ENCODE data around the gene FAM3D. TPM values are rescaled to one million over a fixed set of nuclear protein-coding genes. Genes with fewer than 3 reads are reported as not detected.

Gene FAM3D
- total and polyA plus RNA-seq, 10 of the 15 experiments (the other 5 are each of a cell fraction or from before 2014, with no cell fraction given) = 0.04 to 0.07 TPM; not detected in 8

DNA sequence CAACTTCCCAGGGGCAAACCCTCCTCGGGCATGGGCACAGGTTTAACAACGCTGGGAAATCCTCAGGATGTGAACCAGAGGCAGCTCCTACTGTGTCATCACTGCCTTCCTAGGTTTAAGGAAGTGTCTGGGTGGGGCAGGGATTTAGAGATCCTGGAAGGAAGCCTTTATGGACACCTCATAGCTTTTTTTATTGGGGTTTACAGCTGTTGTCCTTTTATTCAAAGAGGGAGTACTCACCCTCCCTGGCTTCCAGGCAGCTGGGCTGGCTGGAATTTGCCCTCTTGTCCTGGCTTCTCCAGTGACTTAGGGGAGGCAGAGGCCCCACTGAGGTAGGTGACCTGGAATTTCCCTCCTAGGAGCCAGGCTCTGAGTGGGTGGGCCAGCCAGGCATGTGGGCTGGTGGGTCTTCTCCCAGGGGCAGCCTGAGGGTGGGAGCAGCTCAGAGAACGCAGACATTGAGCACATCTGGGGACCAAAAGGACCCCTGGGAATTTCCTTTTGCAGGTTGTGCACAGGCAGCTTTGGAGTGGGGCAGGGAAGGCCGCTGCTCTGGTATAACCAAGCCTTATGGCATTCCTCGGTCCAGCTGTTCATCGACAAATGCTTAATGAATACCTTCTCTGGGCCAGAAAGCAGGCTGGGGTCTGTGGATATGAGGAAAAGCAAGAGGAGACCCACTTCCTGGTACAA, 13.5 kb upstream of the FAM3D start:
- no peak for FAIRE-seq
- DNase-seq (ENCODE audit: low read depth, low spot score) = no peak
- SMC1A ChIA-PET (ENCODE audit: uncharacterized antibody, unreplicated experiment) = no interaction called here
- no peaks in the 10 kb centered on the region for H4K20me1 ChIP-seq (ENCODE audit: control insufficient read depth, insufficient read depth)
- H3K4me2 ChIP-seq (ENCODE audit: control insufficient read depth, insufficient read depth) = no peak overlapping the region
- BruUV-seq (replicated peaks) = no TSS peak
- no peak for ATAC-seq
- POLR2A ChIA-PET = no interaction called here
- 21% methylated on average over 6 of the region's 6 CpGs for WGBS (ENCODE audit: insufficient coverage, insufficient replicate concordance, low lambda C conversion rate, missing lambda C conversion rate)
- no peak overlapping the region for H3K9ac ChIP-seq (ENCODE audit: control insufficient read depth, insufficient read depth, low read length)
- CTCF ChIA-PET = interaction anchor here (1.6 to 1.9 kb wide), 2 partner anchors 13 to 50 kb away, joined by 3 to 4 read pairs; no protein-coding TSS in a partner anchor
- no peaks in the 10 kb centered on the region for H3K9me3 ChIP-seq (replicated peaks; ENCODE audit: control insufficient read depth, insufficient read depth, low read length)
- no peaks in the 10 kb centered on the region for H3K79me2 ChIP-seq (ENCODE audit: control insufficient read depth, insufficient read depth, low read length)
- RAD21 ChIA-PET (ENCODE audit: unreplicated experiment) = no interaction called here
- in situ Hi-C loops (cut with MboI) = no loop called here
- no peak overlapping the region for H2AFZ ChIP-seq (ENCODE audit: control insufficient read depth, low read depth, low read length)
- intact Hi-C loops (cut with micrococcal nuclease; ENCODE audit: unreplicated experiment) = no loop called here
- no peaks in the 10 kb centered on the region for H3K36me3 ChIP-seq (ENCODE audit: control insufficient read depth in 2 of 2, insufficient read depth in 2 of 2, low read length in 1 of 2)
- no peak overlapping the region for H3K4me3 ChIP-seq
- H3K4me1 ChIP-seq (ENCODE audit: control insufficient read depth, insufficient read depth, low read length) = no peaks in the 10 kb centered on the region
- H3K27me3 ChIP-seq (replicated peaks in 1 of 2; ENCODE audit: control insufficient read depth in 2 of 2, insufficient read depth in 2 of 2, low read length in 1 of 2) = no peaks in the 10 kb centered on the region; a peak in 1 of 4 replicates
- no peak overlapping the region for H3K27ac ChIP-seq (ENCODE audit: control insufficient read depth, insufficient read depth)
- TF ChIP-seq, protein P1, sequence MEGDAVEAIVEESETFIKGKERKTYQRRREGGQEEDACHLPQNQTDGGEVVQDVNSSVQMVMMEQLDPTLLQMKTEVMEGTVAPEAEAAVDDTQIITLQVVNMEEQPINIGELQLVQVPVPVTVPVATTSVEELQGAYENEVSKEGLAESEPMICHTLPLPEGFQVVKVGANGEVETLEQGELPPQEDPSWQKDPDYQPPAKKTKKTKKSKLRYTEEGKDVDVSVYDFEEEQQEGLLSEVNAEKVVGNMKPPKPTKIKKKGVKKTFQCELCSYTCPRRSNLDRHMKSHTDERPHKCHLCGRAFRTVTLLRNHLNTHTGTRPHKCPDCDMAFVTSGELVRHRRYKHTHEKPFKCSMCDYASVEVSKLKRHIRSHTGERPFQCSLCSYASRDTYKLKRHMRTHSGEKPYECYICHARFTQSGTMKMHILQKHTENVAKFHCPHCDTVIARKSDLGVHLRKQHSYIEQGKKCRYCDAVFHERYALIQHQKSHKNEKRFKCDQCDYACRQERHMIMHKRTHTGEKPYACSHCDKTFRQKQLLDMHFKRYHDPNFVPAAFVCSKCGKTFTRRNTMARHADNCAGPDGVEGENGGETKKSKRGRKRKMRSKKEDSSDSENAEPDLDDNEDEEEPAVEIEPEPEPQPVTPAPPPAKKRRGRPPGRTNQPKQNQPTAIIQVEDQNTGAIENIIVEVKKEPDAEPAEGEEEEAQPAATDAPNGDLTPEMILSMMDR (IDR thresholded peaks at IDR 0.05 in 2 of 3, conservative IDR thresholded peaks at IDR 0.05 in 1 of 3; ENCODE audit: control insufficient read depth in 2 of 3, extremely low read depth in 1 of 3, insufficient read depth in 1 of 3, low read depth in 3 of 3, low read length in 3 of 3) = no peak
- TF ChIP-seq CHD2 (IDR thresholded peaks at IDR 0.05; ENCODE audit: borderline replicate concordance, low read depth, low read length) (no peak), LARP7 (IDR thresholded peaks at IDR 0.05) (no peak), RAD51 (IDR thresholded peaks at IDR 0.05) (no peak), SUPT20H (IDR thresholded peaks at IDR 0.05; ENCODE audit: borderline replicate concordance, control insufficient read depth, low read depth, low read length) (no peak), ZNF274 (IDR thresholded peaks at IDR 0.05; ENCODE audit: insufficient read depth, insufficient read length) (no peak), HDGF (IDR thresholded peaks at IDR 0.05) (no peak), NFIC (IDR thresholded peaks at IDR 0.05; ENCODE audit: low read depth, low read length) (no peak), STAT1 (conservative IDR thresholded peaks at IDR 0.05) (no peak), EZH2 (IDR thresholded peaks at IDR 0.05; ENCODE audit: borderline replicate concordance, control insufficient read depth, low read depth, low read length) (no peak), CHD4 (IDR thresholded peaks at IDR 0.05) (no peak), DPF2 (IDR thresholded peaks at IDR 0.05) (no peak), BHLHE40 (IDR thresholded peaks at IDR 0.05; ENCODE audit: borderline replicate concordance in 1 of 2, low read depth in 2 of 2, low read length in 1 of 2) (no peak)
- TF ChIP-seq, protein P2, sequence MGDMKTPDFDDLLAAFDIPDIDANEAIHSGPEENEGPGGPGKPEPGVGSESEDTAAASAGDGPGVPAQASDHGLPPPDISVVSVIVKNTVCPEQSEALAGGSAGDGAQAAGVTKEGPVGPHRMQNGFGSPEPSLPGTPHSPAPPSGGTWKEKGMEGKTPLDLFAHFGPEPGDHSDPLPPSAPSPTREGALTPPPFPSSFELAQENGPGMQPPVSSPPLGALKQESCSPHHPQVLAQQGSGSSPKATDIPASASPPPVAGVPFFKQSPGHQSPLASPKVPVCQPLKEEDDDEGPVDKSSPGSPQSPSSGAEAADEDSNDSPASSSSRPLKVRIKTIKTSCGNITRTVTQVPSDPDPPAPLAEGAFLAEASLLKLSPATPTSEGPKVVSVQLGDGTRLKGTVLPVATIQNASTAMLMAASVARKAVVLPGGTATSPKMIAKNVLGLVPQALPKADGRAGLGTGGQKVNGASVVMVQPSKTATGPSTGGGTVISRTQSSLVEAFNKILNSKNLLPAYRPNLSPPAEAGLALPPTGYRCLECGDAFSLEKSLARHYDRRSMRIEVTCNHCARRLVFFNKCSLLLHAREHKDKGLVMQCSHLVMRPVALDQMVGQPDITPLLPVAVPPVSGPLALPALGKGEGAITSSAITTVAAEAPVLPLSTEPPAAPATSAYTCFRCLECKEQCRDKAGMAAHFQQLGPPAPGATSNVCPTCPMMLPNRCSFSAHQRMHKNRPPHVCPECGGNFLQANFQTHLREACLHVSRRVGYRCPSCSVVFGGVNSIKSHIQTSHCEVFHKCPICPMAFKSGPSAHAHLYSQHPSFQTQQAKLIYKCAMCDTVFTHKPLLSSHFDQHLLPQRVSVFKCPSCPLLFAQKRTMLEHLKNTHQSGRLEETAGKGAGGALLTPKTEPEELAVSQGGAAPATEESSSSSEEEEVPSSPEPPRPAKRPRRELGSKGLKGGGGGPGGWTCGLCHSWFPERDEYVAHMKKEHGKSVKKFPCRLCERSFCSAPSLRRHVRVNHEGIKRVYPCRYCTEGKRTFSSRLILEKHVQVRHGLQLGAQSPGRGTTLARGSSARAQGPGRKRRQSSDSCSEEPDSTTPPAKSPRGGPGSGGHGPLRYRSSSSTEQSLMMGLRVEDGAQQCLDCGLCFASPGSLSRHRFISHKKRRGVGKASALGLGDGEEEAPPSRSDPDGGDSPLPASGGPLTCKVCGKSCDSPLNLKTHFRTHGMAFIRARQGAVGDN (IDR thresholded peaks at IDR 0.05) = no peak
- TF ChIP-seq, protein P3, sequence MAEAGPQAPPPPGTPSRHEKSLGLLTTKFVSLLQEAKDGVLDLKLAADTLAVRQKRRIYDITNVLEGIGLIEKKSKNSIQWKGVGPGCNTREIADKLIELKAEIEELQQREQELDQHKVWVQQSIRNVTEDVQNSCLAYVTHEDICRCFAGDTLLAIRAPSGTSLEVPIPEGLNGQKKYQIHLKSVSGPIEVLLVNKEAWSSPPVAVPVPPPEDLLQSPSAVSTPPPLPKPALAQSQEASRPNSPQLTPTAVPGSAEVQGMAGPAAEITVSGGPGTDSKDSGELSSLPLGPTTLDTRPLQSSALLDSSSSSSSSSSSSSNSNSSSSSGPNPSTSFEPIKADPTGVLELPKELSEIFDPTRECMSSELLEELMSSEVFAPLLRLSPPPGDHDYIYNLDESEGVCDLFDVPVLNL (IDR thresholded peaks at IDR 0.05; ENCODE audit: low read depth, low read length) = no peak
- TF ChIP-seq, protein P4, sequence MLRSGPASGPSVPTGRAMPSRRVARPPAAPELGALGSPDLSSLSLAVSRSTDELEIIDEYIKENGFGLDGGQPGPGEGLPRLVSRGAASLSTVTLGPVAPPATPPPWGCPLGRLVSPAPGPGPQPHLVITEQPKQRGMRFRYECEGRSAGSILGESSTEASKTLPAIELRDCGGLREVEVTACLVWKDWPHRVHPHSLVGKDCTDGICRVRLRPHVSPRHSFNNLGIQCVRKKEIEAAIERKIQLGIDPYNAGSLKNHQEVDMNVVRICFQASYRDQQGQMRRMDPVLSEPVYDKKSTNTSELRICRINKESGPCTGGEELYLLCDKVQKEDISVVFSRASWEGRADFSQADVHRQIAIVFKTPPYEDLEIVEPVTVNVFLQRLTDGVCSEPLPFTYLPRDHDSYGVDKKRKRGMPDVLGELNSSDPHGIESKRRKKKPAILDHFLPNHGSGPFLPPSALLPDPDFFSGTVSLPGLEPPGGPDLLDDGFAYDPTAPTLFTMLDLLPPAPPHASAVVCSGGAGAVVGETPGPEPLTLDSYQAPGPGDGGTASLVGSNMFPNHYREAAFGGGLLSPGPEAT (IDR thresholded peaks at IDR 0.05; ENCODE audit: low read depth) = no peak
